Progenitor cell of endocrine pancreas (in vitro differentiated cells): ENCODE results near the gene SCFD2. TPM values are rescaled to one million over a fixed set of nuclear protein-coding genes. Genes with fewer than 3 reads are reported as not detected.
"Not testable (repeated sequence)": the region's sequence is repeated elsewhere in the genome, so short reads cannot be mapped to it uniquely, and the experiment has no call there.

Source experiments
- DNase-seq: peaks from one replicate; pipeline ENCODE4 v3.0.0; 2021; ENCODE audit warnings: low spot score; ENCODE audit not compliant: unreplicated experiment
- H3K27ac Mint-ChIP-seq: 2 replicates; pipeline ENCODE4 v1.8.0; 2021; ENCODE audit warnings: mild to moderate bottlenecking, moderate library complexity, mixed read lengths
- H3K27me3 Mint-ChIP-seq: 2 replicates; pipeline ENCODE4 v1.8.0; 2021; ENCODE audit warnings: mixed read lengths
- H3K36me3 Mint-ChIP-seq: 2 replicates; pipeline ENCODE4 v1.8.0; 2022; ENCODE audit warnings: mixed read lengths; ENCODE audit not compliant: insufficient read depth
- H3K4me1 Mint-ChIP-seq: 2 replicates; pipeline ENCODE4 v1.8.0; 2021; ENCODE audit warnings: low read depth, mixed read lengths
- H3K4me3 Mint-ChIP-seq: 2 replicates; pipeline ENCODE4 v1.8.0; 2021; ENCODE audit warnings: low read depth, mild to moderate bottlenecking, moderate library complexity, mixed read lengths
- H3K9me3 Mint-ChIP-seq: 2 replicates; pipeline ENCODE4 v1.8.0; 2021; ENCODE audit warnings: low read depth, mixed read lengths
- CTCF ChIP-seq: fragments of 200-600 bp; sonication (generic); IDR thresholded peaks from one replicate; pipeline ENCODE4 v1.5.0; 2021; ENCODE audit warnings: antibody characterized with exemption, mild to moderate bottlenecking; ENCODE audit not compliant: unreplicated experiment
- total RNA-seq: library from RNA; stranded (reverse); gene quantifications from 2 replicates; pipeline ENCODE4 v1.2.1, GENCODE V29; 2021

The SCFD2 gene
- total RNA-seq, 1 donor from 2014 or later = 12.5 TPM

GRCh38 chr4:53334916-53335315, 30.9 kb downstream of the SCFD2 start:
- not testable (repeated sequence) for H3K9me3 Mint-ChIP-seq, H3K36me3 Mint-ChIP-seq, H3K27ac Mint-ChIP-seq, DNase-seq, H3K4me1 Mint-ChIP-seq, H3K4me3 Mint-ChIP-seq, H3K27me3 Mint-ChIP-seq

- no peak for TF ChIP-seq CTCF
- no peak overlapping the region for H3K27ac Mint-ChIP-seq
These were observed 39.3 kb downstream of the SCFD2 start for GRCh38 chr4:53326535-53326934.

GRCh38 chr4:53322696-53323095, 43.2 kb downstream of the SCFD2 start:
- no peak overlapping the region for H3K4me3 Mint-ChIP-seq
- H3K36me3 Mint-ChIP-seq = peaks cover 1% of the 10 kb centered on the region
- peaks cover 5% of the 10 kb centered on the region for H3K4me1 Mint-ChIP-seq
- no peak overlapping the region for H3K27ac Mint-ChIP-seq
- peaks cover 4% of the 10 kb centered on the region for H3K9me3 Mint-ChIP-seq
- TF ChIP-seq CTCF = no peak
- DNase-seq = no peak
- H3K27me3 Mint-ChIP-seq = no peaks in the 10 kb centered on the region

More at GRCh38 chr4:53326535-53326934, 39.3 kb downstream of the SCFD2 start:
- H3K27me3 Mint-ChIP-seq = no peaks in the 10 kb centered on the region
- H3K4me1 Mint-ChIP-seq = peaks cover 5% of the 10 kb centered on the region
- H3K36me3 Mint-ChIP-seq = peaks cover 1% of the 10 kb centered on the region
- no peak overlapping the region for H3K4me3 Mint-ChIP-seq
- DNase-seq = no peak
- peaks cover 8% of the 10 kb centered on the region for H3K9me3 Mint-ChIP-seq

- H3K4me3 Mint-ChIP-seq = no peak overlapping the region
- no peaks in the 10 kb centered on the region for H3K9me3 Mint-ChIP-seq
- peaks cover 5% of the 10 kb centered on the region for H3K4me1 Mint-ChIP-seq
These were observed 43.9 kb downstream of the SCFD2 start for GRCh38 chr4:53321984-53322289.

GRCh38 chr4:53321151-53321983, 44.5 kb downstream of the SCFD2 start:
- Mint-ChIP-seq H3K4me3 (no peak overlapping the region), H3K9me3 (no peaks in the 10 kb centered on the region), H3K27me3 (no peaks in the 10 kb centered on the region), H3K27ac (no peak overlapping the region), H3K4me1 (peaks cover 5% of the 10 kb centered on the region), H3K36me3 (no peaks in the 10 kb centered on the region)
- TF ChIP-seq CTCF = no peak
- DNase-seq = no peak

More at GRCh38 chr4:53321984-53322289, 43.9 kb downstream of the SCFD2 start:
- TF ChIP-seq CTCF = no peak
- Mint-ChIP-seq H3K27ac (no peak overlapping the region), H3K27me3 (no peaks in the 10 kb centered on the region), H3K36me3 (no peaks in the 10 kb centered on the region)
- no peak for DNase-seq

GRCh38 chr4:53315300-53315699, 50.6 kb downstream of the SCFD2 start:
- no peaks in the 10 kb centered on the region for H3K36me3 Mint-ChIP-seq
- H3K4me3 Mint-ChIP-seq = no peak overlapping the region
- no peak for TF ChIP-seq CTCF
- H3K4me1 Mint-ChIP-seq = peaks cover 2% of the 10 kb centered on the region
- no peaks in the 10 kb centered on the region for H3K9me3 Mint-ChIP-seq
- no peak for DNase-seq
- H3K27me3 Mint-ChIP-seq = no peaks in the 10 kb centered on the region
- H3K27ac Mint-ChIP-seq = no peak overlapping the region
